Natural killer cell (primary cell): ENCODE measurements around the gene HIRA. TPM values are rescaled to one million over a fixed set of nuclear protein-coding genes. Genes with fewer than 3 reads are reported as not detected.
A peak's percentile ranks its signal among the peaks of the same experiment; 100 is the strongest.

ENCODE experiments used
- ATAC-seq, 3 donors: fragments of 150-1000 bp in 2 of 3; fragments of 200-7000 bp in 1 of 3; cut with Tn5 transposase; 1 replicate in 1 of 3; 2 replicates in 2 of 3; pipeline ENCODE4 v1.10.0; 2021; ENCODE audit warnings: mild to moderate bottlenecking in 2 of 3, moderate library complexity in 2 of 3
- DNase-seq, 2 donors: peaks; one replicate each; pipeline versions ENCODE4 v3.0.0 to v3.0.0-alpha.2; 2013 to 2021; ENCODE audit warnings: mixed read lengths in 1 of 2
- H3K27ac ChIP-seq: one replicate; pipeline ENCODE4 v1.5.1; 2013; ENCODE audit warnings: mild to moderate bottlenecking, low read length
- H3K27me3 ChIP-seq: one replicate; pipeline ENCODE4 v1.6.1; 2013; ENCODE audit warnings: low read length; ENCODE audit not compliant: control insufficient read depth, insufficient read depth
- H3K36me3 ChIP-seq: one replicate; pipeline ENCODE4 v1.6.1; 2013; ENCODE audit warnings: low read length; ENCODE audit not compliant: control insufficient read depth, insufficient read depth
- H3K4me1 ChIP-seq: one replicate; pipeline ENCODE4 v1.6.1; 2013; ENCODE audit warnings: low read length; ENCODE audit not compliant: control insufficient read depth, insufficient read depth
- H3K4me3 ChIP-seq: one replicate; pipeline ENCODE4 v1.5.1; 2013; ENCODE audit warnings: low read length
- H3K9me3 ChIP-seq: one replicate; pipeline ENCODE4 v1.6.1; 2013; ENCODE audit warnings: low read length; ENCODE audit not compliant: control insufficient read depth, insufficient read depth
- H3K27ac Mint-ChIP-seq, 2 donors: one replicate each; pipeline ENCODE4 v1.8.0; 2022; ENCODE audit warnings: mild to moderate bottlenecking in 2 of 2, mixed read lengths in 2 of 2, moderate library complexity in 1 of 2
- H3K27me3 Mint-ChIP-seq, 2 donors: one replicate each; pipeline ENCODE4 v1.8.0; 2022; ENCODE audit warnings: low read depth in 2 of 2, mixed read lengths in 2 of 2
- H3K36me3 Mint-ChIP-seq: one replicate; pipeline ENCODE4 v1.8.0; 2022; ENCODE audit warnings: mixed read lengths
- H3K4me1 Mint-ChIP-seq, 2 donors: one replicate each; pipeline ENCODE4 v1.8.0; 2022; ENCODE audit warnings: mixed read lengths in 2 of 2
- H3K4me3 Mint-ChIP-seq: one replicate; pipeline ENCODE4 v1.8.0; 2022; ENCODE audit warnings: mild to moderate bottlenecking, moderate library complexity, mixed read lengths
- H3K9me3 Mint-ChIP-seq, 2 donors: one replicate each; pipeline ENCODE4 v1.8.0; 2022; ENCODE audit warnings: mixed read lengths in 2 of 2
- WGBS: methylation state at CpG from one replicate; pipeline ENCODE4 v1.1.7; 2013; ENCODE audit warnings: missing lambda C conversion rate; ENCODE audit not compliant: insufficient coverage; 5-methylcytosine and 5-hydroxymethylcytosine counted together
- intact Hi-C: fragments of 100-400 bp; cut with micrococcal nuclease; formaldehyde crosslinking; loops from one replicate; pipeline ENCODE4 v1.14.2; 2022
- total RNA-seq, 4 donors: library from RNA; stranded (reverse); fragments of 120-200 nt in 1 of 4; gene quantifications; one replicate each; pipeline versions ENCODE4 v1.2.3 to v1.2.4, GENCODE V29; 2013 to 2022
- TF ChIP-seq, protein P1 (sequence below): fragments of 200-600 bp; IDR thresholded peaks from one replicate; pipeline ENCODE4 v1.8.0; 2022; ENCODE audit warnings: antibody characterized with exemption

The HIRA gene
- total RNA-seq, 3 donors from 2014 or later (not counting 1 experiment from before 2014, with no cell fraction given): 49.6 to 75.9 (median 50.9) TPM

DNA sequence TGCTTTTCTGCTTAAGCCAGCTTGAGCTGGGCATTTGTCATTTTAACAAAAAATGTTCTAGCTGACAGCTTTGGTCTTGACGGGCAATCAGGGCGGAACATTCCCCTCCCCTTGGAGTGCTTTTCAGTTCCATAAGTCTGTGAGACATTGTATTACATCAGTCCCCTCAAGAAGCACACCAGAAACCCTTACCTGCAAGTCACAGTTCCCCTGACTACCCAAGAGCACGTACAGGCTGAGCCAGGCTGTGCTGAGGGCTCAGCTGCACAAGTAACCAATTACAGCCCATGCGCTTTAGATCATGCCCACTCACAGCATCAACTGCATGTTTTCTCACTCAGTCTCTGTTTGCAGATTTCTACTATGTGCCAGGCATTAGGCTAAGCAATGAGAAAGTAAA lies 19.1 kb downstream of the HIRA start:
- no peak for DNase-seq
- no peaks in the 10 kb centered on the region for H3K27me3 Mint-ChIP-seq
- H3K36me3 Mint-ChIP-seq: peaks cover 3% of the 10 kb centered on the region
- no peak overlapping the region for H3K27ac ChIP-seq
- ATAC-seq: no peak
- H3K4me1 ChIP-seq: peaks cover 39% of the 10 kb centered on the region
- no peaks in the 10 kb centered on the region for H3K27me3 ChIP-seq
- WGBS: 85% methylated on average over 4 of the region's 4 CpGs
- H3K9me3 Mint-ChIP-seq: no peaks in the 10 kb centered on the region
- TF ChIP-seq, protein P1, sequence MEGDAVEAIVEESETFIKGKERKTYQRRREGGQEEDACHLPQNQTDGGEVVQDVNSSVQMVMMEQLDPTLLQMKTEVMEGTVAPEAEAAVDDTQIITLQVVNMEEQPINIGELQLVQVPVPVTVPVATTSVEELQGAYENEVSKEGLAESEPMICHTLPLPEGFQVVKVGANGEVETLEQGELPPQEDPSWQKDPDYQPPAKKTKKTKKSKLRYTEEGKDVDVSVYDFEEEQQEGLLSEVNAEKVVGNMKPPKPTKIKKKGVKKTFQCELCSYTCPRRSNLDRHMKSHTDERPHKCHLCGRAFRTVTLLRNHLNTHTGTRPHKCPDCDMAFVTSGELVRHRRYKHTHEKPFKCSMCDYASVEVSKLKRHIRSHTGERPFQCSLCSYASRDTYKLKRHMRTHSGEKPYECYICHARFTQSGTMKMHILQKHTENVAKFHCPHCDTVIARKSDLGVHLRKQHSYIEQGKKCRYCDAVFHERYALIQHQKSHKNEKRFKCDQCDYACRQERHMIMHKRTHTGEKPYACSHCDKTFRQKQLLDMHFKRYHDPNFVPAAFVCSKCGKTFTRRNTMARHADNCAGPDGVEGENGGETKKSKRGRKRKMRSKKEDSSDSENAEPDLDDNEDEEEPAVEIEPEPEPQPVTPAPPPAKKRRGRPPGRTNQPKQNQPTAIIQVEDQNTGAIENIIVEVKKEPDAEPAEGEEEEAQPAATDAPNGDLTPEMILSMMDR: no peak
- peak overlapping the region; percentile 77 to 81 for H3K27ac Mint-ChIP-seq
- no peaks in the 10 kb centered on the region for H3K9me3 ChIP-seq
- peak overlapping the region; percentile 7 for H3K4me3 Mint-ChIP-seq
- no peak overlapping the region for H3K4me3 ChIP-seq
- intact Hi-C loops: no loop called here
- H3K4me1 Mint-ChIP-seq: peaks cover 62 to 70% of the 10 kb centered on the region in 2 donors
- H3K36me3 ChIP-seq: peaks cover 28% of the 10 kb centered on the region

DNA sequence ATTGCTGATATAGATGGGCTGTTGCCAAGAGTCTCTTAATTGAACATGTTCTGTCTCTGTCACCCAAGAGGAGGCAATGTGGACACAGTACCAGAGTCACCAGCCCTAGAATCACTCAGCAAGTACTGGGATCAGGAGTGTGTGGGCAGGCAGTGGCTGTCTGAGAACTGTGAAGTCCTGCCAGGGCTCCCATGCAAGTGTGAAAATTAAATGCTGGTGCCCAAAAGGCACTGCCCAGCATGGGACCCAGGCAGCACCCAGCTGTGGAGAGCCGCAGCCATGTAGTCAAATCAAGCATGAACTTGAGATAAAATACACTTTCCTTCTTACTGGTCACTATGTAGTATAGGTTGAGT lies 19.9 kb downstream of the HIRA start:
- no peak overlapping the region for H3K4me3 ChIP-seq
- DNase-seq (no peak), ATAC-seq (peak in 1 of 3 donors; percentile 45)
- Mint-ChIP-seq H3K9me3 (no peaks in the 10 kb centered on the region), H3K36me3 (peaks cover 8% of the 10 kb centered on the region), H3K4me1 (peaks cover 57 to 64% of the 10 kb centered on the region in 2 donors), H3K27ac (peak overlapping the region; percentile 77 to 81), H3K27me3 (no peaks in the 10 kb centered on the region), H3K4me3 (no peak overlapping the region)
- intact Hi-C loops: no loop called here
- H3K4me1 ChIP-seq: peaks cover 31% of the 10 kb centered on the region
- no peak overlapping the region for H3K27ac ChIP-seq
- H3K9me3 ChIP-seq: no peaks in the 10 kb centered on the region
- WGBS: no CpG with 5 or more reads among the region's 1 CpG
- no peaks in the 10 kb centered on the region for H3K27me3 ChIP-seq
- TF ChIP-seq, protein P1: no peak
- peaks cover 36% of the 10 kb centered on the region for H3K36me3 ChIP-seq

DNA sequence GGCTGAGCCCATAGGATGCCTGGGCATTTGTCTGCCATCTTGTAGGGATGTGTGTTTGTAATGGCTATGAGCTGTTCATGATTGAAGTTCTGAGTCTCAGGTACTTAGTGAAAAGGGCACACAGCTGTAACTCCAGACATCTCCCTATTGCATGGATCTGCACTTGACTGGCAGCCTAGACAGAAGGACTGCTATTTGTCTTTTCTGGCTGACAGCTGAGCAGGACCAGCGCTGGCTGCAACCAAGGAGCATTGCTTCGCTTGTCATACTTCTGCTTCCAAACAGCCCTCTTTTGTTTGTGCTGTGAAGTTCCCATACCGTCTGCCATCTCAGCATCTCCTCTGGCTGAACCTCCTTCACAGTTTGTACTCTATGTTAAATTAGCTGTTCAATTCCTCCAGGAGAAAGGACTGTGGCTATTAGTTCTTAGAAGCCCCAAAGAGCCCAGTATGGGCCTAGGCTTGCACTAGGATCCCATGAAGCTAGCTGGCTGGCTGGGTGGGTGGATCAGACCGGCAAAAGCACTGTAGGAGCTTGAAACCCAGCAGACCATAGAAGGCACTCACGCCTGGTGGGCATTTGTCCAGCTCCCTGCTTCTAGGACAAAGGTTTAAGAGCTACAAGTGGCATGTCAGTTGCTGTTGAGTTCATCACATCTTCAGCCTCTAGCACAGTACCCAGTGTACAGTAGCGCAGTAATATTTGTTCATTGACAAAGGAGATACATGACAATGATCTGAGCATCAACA lies 20.4 kb downstream of the HIRA start:
- ATAC-seq (no peak), DNase-seq (no peak)
- H3K9me3 Mint-ChIP-seq: no peaks in the 10 kb centered on the region
- H3K27ac ChIP-seq: no peak overlapping the region
- no peak overlapping the region for H3K4me3 Mint-ChIP-seq
- H3K4me1 ChIP-seq: peaks cover 27% of the 10 kb centered on the region
- WGBS: 97% methylated on average over 6 of the region's 6 CpGs
- intact Hi-C loops: no loop called here
- H3K36me3 Mint-ChIP-seq: peaks cover 8% of the 10 kb centered on the region
- TF ChIP-seq, protein P1: no peak
- no peaks in the 10 kb centered on the region for H3K9me3 ChIP-seq
- H3K27me3 ChIP-seq: no peaks in the 10 kb centered on the region
- H3K27me3 Mint-ChIP-seq: no peaks in the 10 kb centered on the region
- H3K4me1 Mint-ChIP-seq: peaks cover 54 to 59% of the 10 kb centered on the region in 2 donors
- H3K36me3 ChIP-seq: peaks cover 41% of the 10 kb centered on the region
- no peak overlapping the region for H3K4me3 ChIP-seq
- peak overlapping the region; percentile 77 to 81 for H3K27ac Mint-ChIP-seq
